ENCODE measurements around the gene SPDYE5.

SPDYE5 gene

DNA sequence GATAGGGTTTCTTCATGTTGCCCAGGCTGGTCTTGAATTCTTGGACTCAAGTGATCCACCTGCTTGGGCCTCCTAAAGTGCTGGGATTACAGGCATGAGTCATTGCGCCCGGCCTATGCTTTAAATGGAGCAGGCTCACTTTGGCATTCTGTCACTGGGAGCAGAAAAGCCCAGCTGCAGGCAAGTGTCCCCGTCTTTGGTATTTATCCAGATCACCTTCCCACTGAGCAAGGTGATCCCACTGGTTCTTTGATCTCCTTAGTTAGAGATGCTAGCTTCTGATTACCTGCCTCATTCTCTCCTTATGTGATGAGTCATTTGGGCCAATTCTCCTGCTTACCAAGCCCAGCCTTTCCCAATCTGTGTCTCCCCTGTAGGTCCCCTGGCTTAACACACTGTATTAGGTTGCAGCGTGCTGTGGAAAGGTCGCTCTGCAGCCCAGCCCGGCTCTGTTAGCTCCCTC, 39.3 kb downstream of the SPDYE5 start:
- TF ChIP-seq, protein P1, sequence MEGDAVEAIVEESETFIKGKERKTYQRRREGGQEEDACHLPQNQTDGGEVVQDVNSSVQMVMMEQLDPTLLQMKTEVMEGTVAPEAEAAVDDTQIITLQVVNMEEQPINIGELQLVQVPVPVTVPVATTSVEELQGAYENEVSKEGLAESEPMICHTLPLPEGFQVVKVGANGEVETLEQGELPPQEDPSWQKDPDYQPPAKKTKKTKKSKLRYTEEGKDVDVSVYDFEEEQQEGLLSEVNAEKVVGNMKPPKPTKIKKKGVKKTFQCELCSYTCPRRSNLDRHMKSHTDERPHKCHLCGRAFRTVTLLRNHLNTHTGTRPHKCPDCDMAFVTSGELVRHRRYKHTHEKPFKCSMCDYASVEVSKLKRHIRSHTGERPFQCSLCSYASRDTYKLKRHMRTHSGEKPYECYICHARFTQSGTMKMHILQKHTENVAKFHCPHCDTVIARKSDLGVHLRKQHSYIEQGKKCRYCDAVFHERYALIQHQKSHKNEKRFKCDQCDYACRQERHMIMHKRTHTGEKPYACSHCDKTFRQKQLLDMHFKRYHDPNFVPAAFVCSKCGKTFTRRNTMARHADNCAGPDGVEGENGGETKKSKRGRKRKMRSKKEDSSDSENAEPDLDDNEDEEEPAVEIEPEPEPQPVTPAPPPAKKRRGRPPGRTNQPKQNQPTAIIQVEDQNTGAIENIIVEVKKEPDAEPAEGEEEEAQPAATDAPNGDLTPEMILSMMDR (IDR thresholded peaks at IDR 0.05; ENCODE audit: low read depth, low read length, missing control alignments): no peak
- H3K4me3 ChIP-seq (replicated peaks; ENCODE audit: low read depth, low read length): no peak overlapping the region
- DNase-seq (ENCODE audit: extremely low read depth, low read depth): no peak

DNA sequence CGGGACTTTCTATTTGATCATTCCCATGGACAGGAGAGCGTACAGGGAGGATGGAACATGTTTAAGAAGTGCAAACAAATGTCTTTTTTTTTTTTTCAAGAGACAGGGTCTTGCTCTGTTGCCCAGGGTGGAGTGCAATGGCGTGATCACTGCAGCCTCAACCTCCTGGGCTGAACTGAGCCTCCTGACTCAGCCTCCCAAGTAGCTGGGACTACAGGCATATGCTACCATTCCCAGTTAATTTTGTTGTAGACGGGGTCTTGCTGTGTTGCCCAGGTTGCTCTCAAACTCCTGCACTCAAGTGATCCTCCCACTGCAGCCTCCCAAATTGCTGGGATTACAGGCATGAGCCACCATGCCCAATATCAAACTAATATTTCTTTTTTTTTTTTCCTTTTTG, 40.5 kb downstream of the SPDYE5 start:
- TF ChIP-seq, protein P1 (IDR thresholded peaks at IDR 0.05; ENCODE audit: low read depth, low read length, missing control alignments): no peak
- no peak for DNase-seq (ENCODE audit: extremely low read depth, low read depth)
- H3K4me3 ChIP-seq (replicated peaks; ENCODE audit: low read depth, low read length): no peak overlapping the region

DNA sequence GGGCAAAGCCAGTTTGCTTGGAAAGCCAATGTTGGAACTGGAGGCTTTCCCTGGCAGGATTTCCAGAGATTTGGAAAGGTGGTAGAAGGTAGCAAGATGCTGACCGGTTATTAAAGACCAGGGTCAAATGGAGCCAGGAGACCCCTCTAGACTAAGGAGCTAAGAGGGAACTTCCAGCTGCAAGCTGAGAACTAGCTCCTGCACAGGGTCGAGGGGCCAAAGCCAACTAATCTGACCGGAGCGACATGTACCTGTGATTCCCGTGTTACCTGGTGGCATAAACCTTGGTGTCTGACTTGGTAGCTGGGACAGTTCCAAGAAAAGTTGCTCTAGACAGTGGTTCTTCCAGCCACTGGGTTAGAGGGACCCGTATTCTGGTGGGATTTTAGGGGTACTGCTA, 41.8 kb downstream of the SPDYE5 start:
- DNase-seq (ENCODE audit: extremely low read depth, low read depth): no peak
- H3K4me3 ChIP-seq (replicated peaks; ENCODE audit: low read depth, low read length): no peak overlapping the region
- TF ChIP-seq, protein P1 (IDR thresholded peaks at IDR 0.05; ENCODE audit: low read depth, low read length, missing control alignments): no peak

DNA sequence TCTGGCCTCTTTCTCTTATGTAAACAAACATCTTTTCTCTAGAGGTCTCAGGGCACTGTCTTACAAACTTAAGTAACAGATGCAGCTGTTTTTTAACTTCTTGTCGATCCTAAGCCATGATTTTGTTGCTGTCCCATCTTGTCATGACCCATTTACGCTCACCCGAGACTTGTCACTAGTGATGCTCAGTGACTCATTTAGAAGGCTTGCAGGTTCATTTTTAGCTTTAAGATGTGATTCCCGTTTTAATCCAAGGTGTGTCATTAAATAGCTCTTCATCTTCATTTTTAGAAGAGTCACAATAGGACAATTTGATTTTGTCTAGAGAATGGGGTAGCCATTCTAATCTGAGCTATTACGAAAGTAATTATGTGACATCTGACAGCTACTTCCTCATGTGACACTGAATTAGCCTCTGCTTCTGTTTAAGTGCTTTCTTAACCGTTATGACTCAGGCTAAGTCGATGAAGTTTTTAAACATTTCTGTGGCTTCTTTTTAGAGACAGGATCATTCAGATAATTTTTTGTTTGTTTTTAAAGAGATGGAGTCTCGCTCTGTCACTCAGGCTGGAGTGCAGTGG, 42.7 kb downstream of the SPDYE5 start:
- no peak for DNase-seq (ENCODE audit: extremely low read depth, low read depth)
- TF ChIP-seq, protein P1 (IDR thresholded peaks at IDR 0.05; ENCODE audit: low read depth, low read length, missing control alignments): no peak
- H3K4me3 ChIP-seq (replicated peaks; ENCODE audit: low read depth, low read length): no peak overlapping the region

DNA sequence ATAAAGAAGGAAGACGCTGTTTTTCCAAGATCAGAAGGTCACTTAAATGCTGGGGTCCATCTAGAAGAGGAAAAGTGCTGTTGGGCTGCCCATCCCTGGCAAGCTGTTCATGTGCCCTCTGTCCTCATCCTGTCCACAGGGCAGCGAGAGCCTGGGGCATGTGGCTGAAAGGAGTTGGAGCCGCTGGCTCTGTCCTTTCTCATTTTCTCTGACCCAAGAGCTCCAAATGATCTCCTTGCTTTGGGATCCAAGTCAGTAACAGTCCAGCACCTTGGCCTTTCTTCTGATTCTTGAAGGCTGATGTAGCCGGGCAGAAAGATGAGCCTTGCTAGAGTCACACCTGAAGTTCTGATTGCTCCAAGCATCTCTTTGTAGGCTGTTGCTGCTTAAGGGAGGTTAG, 44.4 kb downstream of the SPDYE5 start:
- H3K4me3 ChIP-seq (replicated peaks; ENCODE audit: low read depth, low read length): no peak overlapping the region
- DNase-seq (ENCODE audit: extremely low read depth, low read depth): no peak
- TF ChIP-seq, protein P1 (IDR thresholded peaks at IDR 0.05; ENCODE audit: low read depth, low read length, missing control alignments): no peak

DNA sequence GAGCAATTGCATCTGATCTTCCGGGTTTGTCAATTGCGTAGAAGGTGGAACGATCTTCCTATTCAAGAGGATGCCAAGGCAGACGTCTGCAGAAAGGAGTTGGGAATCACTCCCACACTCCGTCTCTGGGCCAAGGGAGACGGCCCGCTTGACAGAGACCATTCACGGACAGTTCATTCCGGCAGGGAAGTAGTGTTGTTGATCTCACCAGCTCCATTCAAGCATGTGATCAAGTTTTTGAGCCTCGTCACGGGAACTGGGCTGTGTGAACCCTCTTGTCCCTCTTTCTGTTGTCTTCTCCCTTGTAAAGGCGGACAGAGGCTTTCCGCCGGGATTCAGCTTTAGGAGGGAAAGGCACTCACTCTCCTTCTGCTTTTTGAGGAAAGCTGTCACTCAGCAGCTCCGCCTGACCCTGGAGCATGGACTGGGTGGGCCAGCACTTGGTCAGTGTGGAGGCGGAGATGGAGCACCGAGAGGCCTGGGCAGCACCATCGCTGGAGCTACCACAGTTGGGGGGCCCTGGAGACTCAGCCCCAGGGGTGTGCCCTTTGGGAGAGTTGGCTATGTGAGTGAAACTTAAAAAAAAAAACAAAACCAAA, 44.9 kb downstream of the SPDYE5 start:
- no peak for DNase-seq (ENCODE audit: extremely low read depth, low read depth)
- H3K4me3 ChIP-seq (replicated peaks; ENCODE audit: low read depth, low read length): no peak overlapping the region
- TF ChIP-seq, protein P1 (IDR thresholded peaks at IDR 0.05; ENCODE audit: low read depth, low read length, missing control alignments): no peak
